SK-N-SH (cell line): ENCODE results near the gene UBE2C.

Experiments used
- ELF1 ChIP-seq: IDR thresholded peaks from 2 replicates; pipeline ENCODE4 v1.4.0; 2012
- MXI1 ChIP-seq: IDR thresholded peaks from 2 replicates; pipeline ENCODE4 v1.6.1; 2012; ENCODE audit warnings: mild to moderate bottlenecking, low read depth, low read length, improper control_type of control experiment
- POLR2AphosphoS5 ChIP-seq: IDR thresholded peaks from 2 replicates; pipeline ENCODE4 v1.6.1; 2012; ENCODE audit warnings: low read depth, low read length
- RAD21 ChIP-seq: IDR thresholded peaks from 2 replicates; pipeline ENCODE4 v1.6.1; 2012; ENCODE audit warnings: mild to moderate bottlenecking, low read length
- RCOR1 ChIP-seq: fragments of 150-350 bp; IDR thresholded peaks from 2 replicates; pipeline ENCODE4 v1.6.1; 2017; ENCODE audit warnings: antibody characterized with exemption, low read length
- SIN3A ChIP-seq: IDR thresholded peaks from 2 replicates; pipeline ENCODE4 v1.6.1; 2012; ENCODE audit warnings: low read depth, mild to moderate bottlenecking, low read length, moderate library complexity, borderline replicate concordance
- SMC3 ChIP-seq: IDR thresholded peaks from 2 replicates; pipeline ENCODE4 v1.6.1; 2012; ENCODE audit warnings: low read depth, low read length, improper control_type of control experiment
- TCF12 ChIP-seq: IDR thresholded peaks from 2 replicates; pipeline ENCODE4 v1.4.0; 2012
- YY1 ChIP-seq: IDR thresholded peaks from 2 replicates; pipeline ENCODE4 v1.4.0; 2012; ENCODE audit warnings: low read depth, mild to moderate bottlenecking
- TF ChIP-seq, protein P1 (sequence below): IDR thresholded peaks from 2 replicates; pipeline ENCODE4 v1.4.0; 2012; ENCODE audit warnings: low read depth
- TF ChIP-seq, protein P2 (sequence below): fragments of 200-600 bp; sonication (generic); IDR thresholded peaks from 2 replicates; pipeline ENCODE4 v1.6.1; 2017; ENCODE audit warnings: antibody characterized with exemption, mild to moderate bottlenecking, moderate library complexity
- TF ChIP-seq, protein P3 (sequence below): fragments of 150-350 bp; IDR thresholded peaks from 2 replicates; pipeline ENCODE4 v1.6.1; 2017; ENCODE audit warnings: antibody characterized with exemption, low read length, low read depth, borderline replicate concordance

DNA sequence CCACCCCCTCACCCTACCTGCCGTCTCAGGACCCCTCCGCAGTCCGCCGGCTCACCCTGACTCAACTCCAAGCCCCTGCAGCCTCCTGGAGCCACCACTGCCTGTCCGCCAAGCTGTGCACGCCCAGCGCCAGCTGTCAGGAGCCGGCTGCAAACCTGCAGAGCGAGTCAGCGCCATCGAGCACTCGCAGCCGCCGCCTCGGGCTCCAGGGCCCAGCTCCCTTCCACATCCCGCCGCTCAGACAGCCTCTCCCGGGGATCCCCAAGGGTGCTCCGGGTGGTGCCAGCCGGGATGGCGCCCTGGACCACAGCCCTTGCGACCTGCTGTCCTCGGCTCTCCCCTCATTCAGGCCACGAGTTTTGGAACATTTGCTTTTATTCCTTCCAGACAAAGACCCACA, 10.4 kb downstream of the UBE2C start:
- TF ChIP-seq, protein P1, sequence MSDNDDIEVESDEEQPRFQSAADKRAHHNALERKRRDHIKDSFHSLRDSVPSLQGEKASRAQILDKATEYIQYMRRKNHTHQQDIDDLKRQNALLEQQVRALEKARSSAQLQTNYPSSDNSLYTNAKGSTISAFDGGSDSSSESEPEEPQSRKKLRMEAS: no peak
- TF ChIP-seq, protein P2, sequence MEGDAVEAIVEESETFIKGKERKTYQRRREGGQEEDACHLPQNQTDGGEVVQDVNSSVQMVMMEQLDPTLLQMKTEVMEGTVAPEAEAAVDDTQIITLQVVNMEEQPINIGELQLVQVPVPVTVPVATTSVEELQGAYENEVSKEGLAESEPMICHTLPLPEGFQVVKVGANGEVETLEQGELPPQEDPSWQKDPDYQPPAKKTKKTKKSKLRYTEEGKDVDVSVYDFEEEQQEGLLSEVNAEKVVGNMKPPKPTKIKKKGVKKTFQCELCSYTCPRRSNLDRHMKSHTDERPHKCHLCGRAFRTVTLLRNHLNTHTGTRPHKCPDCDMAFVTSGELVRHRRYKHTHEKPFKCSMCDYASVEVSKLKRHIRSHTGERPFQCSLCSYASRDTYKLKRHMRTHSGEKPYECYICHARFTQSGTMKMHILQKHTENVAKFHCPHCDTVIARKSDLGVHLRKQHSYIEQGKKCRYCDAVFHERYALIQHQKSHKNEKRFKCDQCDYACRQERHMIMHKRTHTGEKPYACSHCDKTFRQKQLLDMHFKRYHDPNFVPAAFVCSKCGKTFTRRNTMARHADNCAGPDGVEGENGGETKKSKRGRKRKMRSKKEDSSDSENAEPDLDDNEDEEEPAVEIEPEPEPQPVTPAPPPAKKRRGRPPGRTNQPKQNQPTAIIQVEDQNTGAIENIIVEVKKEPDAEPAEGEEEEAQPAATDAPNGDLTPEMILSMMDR: no peak
- TF ChIP-seq POLR2AphosphoS5: no peak
- no peak for TF ChIP-seq SIN3A
- no peak for TF ChIP-seq YY1
- no peak for TF ChIP-seq ELF1
- no peak for TF ChIP-seq MXI1
- no peak for TF ChIP-seq TCF12
- TF ChIP-seq RAD21: no peak
- TF ChIP-seq RCOR1: no peak
- no peak for TF ChIP-seq SMC3
- TF ChIP-seq, protein P3, sequence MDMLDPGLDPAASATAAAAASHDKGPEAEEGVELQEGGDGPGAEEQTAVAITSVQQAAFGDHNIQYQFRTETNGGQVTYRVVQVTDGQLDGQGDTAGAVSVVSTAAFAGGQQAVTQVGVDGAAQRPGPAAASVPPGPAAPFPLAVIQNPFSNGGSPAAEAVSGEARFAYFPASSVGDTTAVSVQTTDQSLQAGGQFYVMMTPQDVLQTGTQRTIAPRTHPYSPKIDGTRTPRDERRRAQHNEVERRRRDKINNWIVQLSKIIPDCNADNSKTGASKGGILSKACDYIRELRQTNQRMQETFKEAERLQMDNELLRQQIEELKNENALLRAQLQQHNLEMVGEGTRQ: no peak
